Kidney (tissue), 14 donors: ENCODE results near the gene STXBP1. TPM values are rescaled to one million over a fixed set of nuclear protein-coding genes. Genes with fewer than 3 reads are reported as not detected.

Experiments used
- DNase-seq, 5 donors: peaks; one replicate each; pipeline ENCODE4 v3.0.0-alpha.2; 2013 to 2020
- FAIRE-seq: peaks from 2 replicates; lab custom pipeline; 2012; peaks lifted over from hg19 to GRCh38; lab: Jason Lieb, UNC
- H3K27ac ChIP-seq, 2 donors: one replicate each; pipeline ENCODE4 v1.7.0; 2013; ENCODE audit warnings: low read depth in 2 of 2, low read length in 2 of 2, inconsistent platforms in 1 of 2
- H3K27me3 ChIP-seq: one replicate; pipeline ENCODE4 v1.7.1; 2013; ENCODE audit warnings: low read length, inconsistent platforms; ENCODE audit not compliant: control insufficient read depth, insufficient read depth
- H3K36me3 ChIP-seq, 3 donors: one replicate each; pipeline versions ENCODE4 v1.7.0 to v1.7.1; 2013; ENCODE audit warnings: low read length in 3 of 3, control low read depth in 1 of 3, inconsistent platforms in 1 of 3; ENCODE audit not compliant: insufficient read depth in 3 of 3, control insufficient read depth in 2 of 3
- H3K4me1 ChIP-seq, 3 donors: one replicate each; pipeline versions ENCODE4 v1.7.0 to v1.7.1; 2013; ENCODE audit warnings: low read length in 3 of 3, inconsistent platforms in 1 of 3, low read depth in 1 of 3; ENCODE audit not compliant: control insufficient read depth in 2 of 3, insufficient read depth in 2 of 3
- H3K4me3 ChIP-seq, 3 donors: one replicate each; pipeline versions ENCODE4 v1.7.0 to v1.8.1; 2013; ENCODE audit warnings: low read length in 3 of 3, control low read depth in 1 of 3, inconsistent platforms in 1 of 3
- H3K9ac ChIP-seq, 3 donors: one replicate each; pipeline versions ENCODE4 v1.7.0 to v1.7.1; 2013; ENCODE audit warnings: low read length in 3 of 3, control low read depth in 1 of 3, inconsistent platforms in 1 of 3
- H3K9me3 ChIP-seq, 3 donors: one replicate each; pipeline versions ENCODE4 v1.7.0 to v1.7.1; 2013; ENCODE audit warnings: low read length in 3 of 3, control low read depth in 1 of 3, inconsistent platforms in 1 of 3; ENCODE audit not compliant: control insufficient read depth in 2 of 3, insufficient read depth in 1 of 3
- intact Hi-C: fragments of 100-400 bp; cut with DNase I; formaldehyde crosslinking; loops from one replicate; pipeline ENCODE4 v1.11.1; 2022
- polyA plus RNA-seq: library from polyadenylated mRNA; stranded (reverse); fragments of 350-450 nt; fragmentation: Illumina TruSeq; extraction: RNeasy Lipid Tissue Mini Kit (QIAGEN cat#74804); gene quantifications from one replicate; pipeline ENCODE4 v1.2.3, GENCODE V29; 2014; ENCODE audit warnings: low read depth, low replicate concordance; ENCODE audit not compliant: insufficient read depth
- total RNA-seq: library from RNA; stranded (reverse); fragmentation: NEBNext Ultra II Directional; extraction: Animal tissue kit (Norgen Biotek cat#: 25700); gene quantifications from one replicate; pipeline ENCODE4 v1.2.1, GENCODE V29; 2021
- TF ChIP-seq, protein P1 (sequence below): IDR thresholded peaks from 3 replicates; pipeline ENCODE4 v1.5.1; 2012; ENCODE audit warnings: mild to moderate bottlenecking, moderate library complexity, borderline replicate concordance; ENCODE audit not compliant: insufficient read depth; ENCODE audit errors: extremely low read depth
- donor health status: control.
- donor health status: control.
- donor health status: control.
- donor health status: control.
- donor health status: control.
- donor health status: DM: yes; HTN: yes; CAD: no.
- donor health status: Normal renal cell carcinoma (clear cell type).

The STXBP1 gene
- total and polyA plus RNA-seq, 2 donors from 2014 or later: 14.3 to 32.8 TPM

DNA sequence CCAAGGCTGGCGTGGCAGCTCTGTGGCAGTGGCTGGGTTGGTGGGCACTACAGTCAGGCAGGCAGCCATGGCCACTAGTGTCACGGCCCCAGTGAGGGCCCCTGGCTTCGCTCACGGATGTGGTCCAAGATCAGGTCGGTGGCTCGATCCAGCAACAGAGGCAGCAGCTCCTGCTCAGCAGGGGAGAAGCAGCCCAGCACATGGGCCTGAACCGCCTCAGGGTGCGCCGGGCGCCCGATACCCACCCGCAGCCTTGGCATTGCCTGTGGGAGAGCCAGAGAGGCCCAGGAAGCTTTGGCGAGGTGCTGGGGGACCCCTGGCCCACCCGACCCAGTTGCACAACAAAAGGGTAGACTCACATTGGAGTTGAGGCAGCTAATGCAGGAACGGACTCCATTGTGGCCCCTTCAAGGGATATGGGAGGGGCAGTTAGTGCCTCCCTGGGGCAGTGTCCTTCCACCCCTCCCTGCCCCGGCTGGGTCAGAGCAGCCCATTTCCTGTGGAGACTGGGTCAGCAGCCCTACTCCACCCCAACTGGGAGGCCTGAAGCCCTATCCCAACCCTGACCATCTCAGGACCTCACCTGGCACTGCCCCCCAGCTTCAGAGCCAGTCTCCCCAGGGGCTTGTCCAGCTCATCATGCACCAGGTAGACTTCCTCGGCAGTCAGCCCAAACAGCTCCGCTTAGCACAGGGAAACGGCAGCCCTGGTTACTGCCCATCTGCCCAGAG, 102.1 kb downstream of the STXBP1 start:
- Histone ChIP-seq H3K27me3 (no peaks in the 10 kb centered on the region), H3K4me1 (peaks cover 0 to 12% (median 3%) of the 10 kb centered on the region in 3 donors), H3K4me3 (peak overlapping the region in 1 of 3 donors; percentile 25), H3K9ac (no peak overlapping the region), H3K27ac (no peak overlapping the region), H3K36me3 (no peaks in the 10 kb centered on the region), H3K9me3 (no peaks in the 10 kb centered on the region)
- intact Hi-C loops: no loop called here
- FAIRE-seq (no peak), DNase-seq (peak in 1 of 5 donors; percentile 58)
- TF ChIP-seq, protein P1, sequence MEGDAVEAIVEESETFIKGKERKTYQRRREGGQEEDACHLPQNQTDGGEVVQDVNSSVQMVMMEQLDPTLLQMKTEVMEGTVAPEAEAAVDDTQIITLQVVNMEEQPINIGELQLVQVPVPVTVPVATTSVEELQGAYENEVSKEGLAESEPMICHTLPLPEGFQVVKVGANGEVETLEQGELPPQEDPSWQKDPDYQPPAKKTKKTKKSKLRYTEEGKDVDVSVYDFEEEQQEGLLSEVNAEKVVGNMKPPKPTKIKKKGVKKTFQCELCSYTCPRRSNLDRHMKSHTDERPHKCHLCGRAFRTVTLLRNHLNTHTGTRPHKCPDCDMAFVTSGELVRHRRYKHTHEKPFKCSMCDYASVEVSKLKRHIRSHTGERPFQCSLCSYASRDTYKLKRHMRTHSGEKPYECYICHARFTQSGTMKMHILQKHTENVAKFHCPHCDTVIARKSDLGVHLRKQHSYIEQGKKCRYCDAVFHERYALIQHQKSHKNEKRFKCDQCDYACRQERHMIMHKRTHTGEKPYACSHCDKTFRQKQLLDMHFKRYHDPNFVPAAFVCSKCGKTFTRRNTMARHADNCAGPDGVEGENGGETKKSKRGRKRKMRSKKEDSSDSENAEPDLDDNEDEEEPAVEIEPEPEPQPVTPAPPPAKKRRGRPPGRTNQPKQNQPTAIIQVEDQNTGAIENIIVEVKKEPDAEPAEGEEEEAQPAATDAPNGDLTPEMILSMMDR: no peak

DNA sequence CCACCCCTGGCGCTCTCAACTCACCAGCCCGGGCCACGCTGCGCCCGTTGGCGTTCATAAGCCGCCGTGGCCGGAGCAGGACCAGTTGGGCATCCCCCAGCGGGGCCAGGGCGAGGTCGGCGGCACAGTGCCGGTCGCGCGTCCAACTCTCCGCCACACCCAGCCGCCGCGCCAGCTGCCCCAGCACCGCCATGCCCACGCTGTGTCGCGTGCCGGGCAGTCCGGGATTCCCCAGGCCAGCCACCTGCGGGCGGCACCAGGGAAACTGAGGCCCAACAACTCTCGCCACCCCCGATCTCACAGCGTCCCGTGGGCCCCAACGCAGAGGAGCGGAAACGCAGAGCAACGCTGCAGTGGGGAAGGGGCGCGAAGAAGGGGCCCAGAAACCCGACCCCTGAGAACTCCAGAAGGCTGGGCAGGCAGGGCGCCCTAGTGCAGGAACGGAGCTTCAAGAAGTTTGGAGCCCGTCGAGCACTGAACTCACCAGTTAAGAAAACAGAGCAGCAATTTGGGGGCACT, 102.9 kb downstream of the STXBP1 start:
- intact Hi-C loops: no loop called here
- no peak for FAIRE-seq
- H3K4me3 ChIP-seq: peak overlapping the region; percentile 62 to 91 (median 91)

DNA sequence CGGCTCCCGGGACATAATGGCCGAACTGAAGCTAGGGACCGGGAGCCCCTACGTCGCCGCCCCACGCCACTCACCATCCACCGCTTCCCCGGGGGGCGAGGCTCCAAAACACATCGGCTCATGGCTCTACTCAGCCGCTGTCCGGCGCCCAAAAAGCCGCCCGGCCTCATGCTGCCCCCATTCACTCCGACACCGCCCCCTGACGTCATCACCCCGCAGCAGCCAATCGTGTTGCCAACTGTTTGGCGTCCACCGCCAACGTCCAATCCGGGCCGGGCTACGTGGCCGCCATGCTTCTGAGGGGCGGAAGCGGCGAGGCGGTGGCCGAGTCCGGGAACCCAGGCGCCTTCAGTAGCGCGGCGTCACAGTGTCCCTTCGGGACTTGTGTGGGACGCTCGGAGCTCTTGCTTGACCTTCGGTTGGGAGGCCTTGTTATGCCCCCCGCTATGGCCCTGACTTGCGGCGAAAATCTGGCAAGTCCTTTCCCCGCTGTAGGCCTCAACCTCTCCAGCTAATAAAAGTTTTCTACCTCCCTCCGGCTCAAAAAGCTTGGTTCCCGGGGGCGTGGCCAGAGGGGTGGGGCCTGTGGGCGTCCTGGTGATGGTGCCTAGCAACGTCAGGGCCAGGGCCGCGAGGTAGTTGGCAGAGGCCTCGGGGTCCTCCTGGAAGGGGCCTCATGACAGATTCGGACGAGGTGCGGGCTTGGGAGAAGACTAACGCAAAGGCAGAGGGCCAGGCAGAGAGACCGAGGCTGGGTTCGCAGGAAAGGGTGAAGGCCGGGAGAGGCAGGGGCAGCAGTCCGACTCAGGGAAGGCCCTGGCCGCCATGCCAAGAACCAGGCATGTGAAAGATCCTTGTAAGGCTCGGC, 103.6 kb downstream of the STXBP1 start, which contains the start of the genes PTRH1 and TTC16:
Gene PTRH1 (minus strand): TSS at position 194 of the 868 bp plus-strand sequence. CDS start 24 bp downstream, at position 170.
Gene TTC16 (plus strand): TSS at position 610 of the 868 bp plus-strand sequence. CDS start 67 bp downstream, at position 677.
- H3K36me3 ChIP-seq: no peaks in the 10 kb centered on the region
- FAIRE-seq (peak; percentile 95), DNase-seq (peak; percentile 97 to 99 (median 97))
- no peaks in the 10 kb centered on the region for H3K9me3 ChIP-seq
- peak within 1 kb of the TSS; percentile 71 to 76 (median 73) for H3K9ac ChIP-seq
- H3K4me3 ChIP-seq: peak within 1 kb of the TSS; percentile 80 to 94 (median 91)
- peaks cover 0 to 12% (median 3%) of the 10 kb centered on the region in 3 donors for H3K4me1 ChIP-seq
- intact Hi-C loops: no loop called here
- TF ChIP-seq, protein P1: no peak
- H3K27me3 ChIP-seq: no peaks in the 10 kb centered on the region
- peak within 1 kb of the TSS; percentile 77 to 91 for H3K27ac ChIP-seq

More for the DNA sequence above, 102.9 kb downstream of the STXBP1 start:
- H3K9me3 ChIP-seq: no peaks in the 10 kb centered on the region
- peak overlapping the region in 1 of 2 donors; percentile 77 for H3K27ac ChIP-seq
- peak overlapping the region; percentile 42 to 73 (median 71) for H3K9ac ChIP-seq
- DNase-seq: peak in 1 of 5 donors; percentile 85
- H3K27me3 ChIP-seq: no peaks in the 10 kb centered on the region
- no peaks in the 10 kb centered on the region for H3K36me3 ChIP-seq
- TF ChIP-seq, protein P1: no peak
- peaks cover 0 to 12% (median 3%) of the 10 kb centered on the region in 3 donors for H3K4me1 ChIP-seq
